H1 (cell line): Measurements from ENCODE around the gene WRAP73. TPM values are rescaled to one million over a fixed set of nuclear protein-coding genes. Genes with fewer than 3 reads are reported as not detected.

ENCODE experiments used
- BCL11A ChIP-seq, 2 experiments: IDR thresholded peaks; one replicate each; pipeline ENCODE4 v1.6.1; 2011; ENCODE audit warnings: low read depth in 2 of 2, low read length in 2 of 2, mild to moderate bottlenecking in 2 of 2
- CHD2 ChIP-seq: IDR thresholded peaks from 2 replicates; pipeline ENCODE4 v1.6.1; 2012; ENCODE audit warnings: low read length, improper control_type of control experiment
- CREB1 ChIP-seq: IDR thresholded peaks from 2 replicates; pipeline ENCODE4 v1.6.1; 2012; ENCODE audit warnings: inconsistent platforms
- E2F6 ChIP-seq: IDR thresholded peaks from 2 replicates; pipeline ENCODE4 v1.6.1; 2012; ENCODE audit warnings: inconsistent platforms
- POU5F1 ChIP-seq: IDR thresholded peaks from 2 replicates; pipeline ENCODE4 v1.6.1; 2011; ENCODE audit warnings: low read depth, mild to moderate bottlenecking, low read length, moderate library complexity
- SAP30 ChIP-seq: fragments of 300-600 bp; sonication (generic); IDR thresholded peaks from 2 replicates; pipeline ENCODE4 v1.7.1; 2012; ENCODE audit warnings: low read length, moderate library complexity, mild to moderate bottlenecking, inconsistent platforms; ENCODE audit not compliant: insufficient read depth, insufficient replicate concordance
- SIX5 ChIP-seq: IDR thresholded peaks from 2 replicates; pipeline ENCODE4 v1.6.1; 2011; ENCODE audit warnings: mild to moderate bottlenecking, low read depth, low read length
- TAF7 ChIP-seq: optimal IDR thresholded peaks from 2 replicates; pipeline ENCODE3; 2011; ENCODE audit warnings: low read depth, mild to moderate bottlenecking, inconsistent platforms, low read length, moderate library complexity, borderline replicate concordance
- TCF12 ChIP-seq: IDR thresholded peaks from 2 replicates; pipeline ENCODE4 v1.6.1; 2011; ENCODE audit warnings: low read depth, mild to moderate bottlenecking, low read length
- polyA plus RNA-seq, 7 experiments: library from polyadenylated mRNA; depleted of rRNA in 3 of 7; stranded (reverse) in 5 of 7; unstranded in 2 of 7; fragments of >200 nt in 5 of 7; fragments of 200-250 nt in 2 of 7; gene quantifications; 1 replicate in 5 of 7; 2 replicates in 1 of 7; 4 replicates in 1 of 7; pipeline versions ENCODE4 v1.2.1 to v1.2.3, GENCODE V29; 2011 to 2013; ENCODE audit warnings: missing spikeins in 2 of 7, mixed read lengths in 2 of 7
- total RNA-seq: library from RNA; stranded (reverse); fragmentation: NEBNext Ultra II Directional; extraction: Animal tissue kit (Norgen Biotek cat#: 25700); gene quantifications from 2 replicates; pipeline ENCODE4 v1.2.1, GENCODE V29; 2021

WRAP73 gene
- total and polyA plus RNA-seq, 2 of the 8 experiments (the other 6 are each of a cell fraction or from before 2014, with no cell fraction given), result 30.3 to 50.7 TPM

- TF ChIP-seq SAP30 (peak; percentile 29), E2F6 (no peak), SIX5 (no peak), BCL11A (IDR thresholded peaks at IDR 0.05; ENCODE audit: low read depth in 2 of 2, low read length in 2 of 2) (no peak), TCF12 (no peak), TAF7 (no peak), CREB1 (no peak), CHD2 (no peak), POU5F1 (no peak)
Observed at GRCh38 chr1:3650248-3651025, 534 bp upstream of the WRAP73 start (continued).
